ENCODE measurements around the gene CD244. TPM values are rescaled to one million over a fixed set of nuclear protein-coding genes. Genes with fewer than 3 reads are reported as not detected.

Gene CD244
- total and polyA plus RNA-seq, 2 experiments from 2014 or later = 0.47 to 1.2 TPM

GRCh38 chr1:160807738-160808137 is 54.9 kb downstream of the CD244 start:
- no peaks in the 10 kb centered on the region for H3K79me2 ChIP-seq
- no peak overlapping the region for H2AFZ ChIP-seq
- no peak overlapping the region for H3K27ac ChIP-seq
- H3K4me1 ChIP-seq (ENCODE audit: insufficient read depth) = no peaks in the 10 kb centered on the region
- H4K20me1 ChIP-seq (ENCODE audit: insufficient read depth, poor library complexity, severe bottlenecking) = no peaks in the 10 kb centered on the region
- no peak for TF ChIP-seq EZH2 (IDR thresholded peaks at IDR 0.05; ENCODE audit: borderline replicate concordance)
- DNase-seq (ENCODE audit: low spot score) = no peak
- no peaks in the 10 kb centered on the region for H3K9me2 ChIP-seq (replicated peaks; ENCODE audit: insufficient read depth)
- H3K36me3 ChIP-seq (replicated peaks; ENCODE audit: insufficient read depth, low read depth) = no peaks in the 10 kb centered on the region
- no peak overlapping the region for H3K4me2 ChIP-seq
- 97% methylated on average over 2 of the region's 2 CpGs for WGBS (ENCODE audit: low lambda C conversion rate, missing lambda C conversion rate)
- no peaks in the 10 kb centered on the region for H3K9me3 ChIP-seq (ENCODE audit: low read depth)
- H3K4me3 ChIP-seq = no peak overlapping the region
- no peaks in the 10 kb centered on the region for H3K27me3 ChIP-seq

- Histone ChIP-seq H4K20me1 (ENCODE audit: insufficient read depth, poor library complexity, severe bottlenecking) (no peaks in the 10 kb centered on the region), H3K27me3 (no peaks in the 10 kb centered on the region), H3K27ac (no peak overlapping the region), H3K9me2 (replicated peaks; ENCODE audit: insufficient read depth) (no peaks in the 10 kb centered on the region), H3K36me3 (replicated peaks; ENCODE audit: insufficient read depth, low read depth) (no peaks in the 10 kb centered on the region), H3K4me1 (ENCODE audit: insufficient read depth) (no peaks in the 10 kb centered on the region), H3K79me2 (no peaks in the 10 kb centered on the region), H3K9me3 (ENCODE audit: low read depth) (no peaks in the 10 kb centered on the region), H2AFZ (no peak overlapping the region), H3K4me3 (no peak overlapping the region), H3K4me2 (no peak overlapping the region)
- WGBS (ENCODE audit: low lambda C conversion rate, missing lambda C conversion rate) = 77% methylated on average over 3 of the region's 3 CpGs
- DNase-seq (ENCODE audit: low spot score) = no peak
- no peak for TF ChIP-seq EZH2 (IDR thresholded peaks at IDR 0.05; ENCODE audit: borderline replicate concordance)
- TF ChIP-seq CTCF (IDR thresholded peaks at IDR 0.05; ENCODE audit: poor library complexity) = no peak
- TF ChIP-seq EZH2phosphoT487 (IDR thresholded peaks at IDR 0.05; ENCODE audit: low read depth, severe bottlenecking, unreplicated experiment) = no peak
These were observed 55.4 kb downstream of the CD244 start for GRCh38 chr1:160807247-160807646.

- H3K9me3 ChIP-seq (ENCODE audit: low read depth) = no peaks in the 10 kb centered on the region
- TF ChIP-seq EZH2 (IDR thresholded peaks at IDR 0.05; ENCODE audit: borderline replicate concordance) = no peak
- TF ChIP-seq CTCF (IDR thresholded peaks at IDR 0.05; ENCODE audit: poor library complexity) = no peak
- TF ChIP-seq EZH2phosphoT487 (IDR thresholded peaks at IDR 0.05; ENCODE audit: low read depth, severe bottlenecking, unreplicated experiment) = no peak
- H3K79me2 ChIP-seq = no peaks in the 10 kb centered on the region
- no peak overlapping the region for H3K27ac ChIP-seq
- no peak overlapping the region for H3K4me3 ChIP-seq
- no peak overlapping the region for H2AFZ ChIP-seq
- DNase-seq (ENCODE audit: low spot score) = no peak
- H3K9me2 ChIP-seq (replicated peaks; ENCODE audit: insufficient read depth) = no peaks in the 10 kb centered on the region
- H3K36me3 ChIP-seq (replicated peaks; ENCODE audit: insufficient read depth, low read depth) = no peaks in the 10 kb centered on the region
- no peaks in the 10 kb centered on the region for H3K27me3 ChIP-seq
- no peak overlapping the region for H3K4me2 ChIP-seq
- no peaks in the 10 kb centered on the region for H3K4me1 ChIP-seq (ENCODE audit: insufficient read depth)
- no peaks in the 10 kb centered on the region for H4K20me1 ChIP-seq (ENCODE audit: insufficient read depth, poor library complexity, severe bottlenecking)
These were observed 55.9 kb downstream of the CD244 start for GRCh38 chr1:160806784-160807183.

- Histone ChIP-seq H3K36me3 (replicated peaks; ENCODE audit: insufficient read depth, low read depth) (no peaks in the 10 kb centered on the region), H3K4me1 (ENCODE audit: insufficient read depth) (no peaks in the 10 kb centered on the region), H4K20me1 (ENCODE audit: insufficient read depth, poor library complexity, severe bottlenecking) (no peaks in the 10 kb centered on the region), H3K4me2 (no peak overlapping the region), H3K79me2 (no peaks in the 10 kb centered on the region), H3K9me3 (ENCODE audit: low read depth) (no peaks in the 10 kb centered on the region), H3K4me3 (no peak overlapping the region), H2AFZ (no peak overlapping the region), H3K9me2 (replicated peaks; ENCODE audit: insufficient read depth) (no peaks in the 10 kb centered on the region), H3K27me3 (no peaks in the 10 kb centered on the region), H3K27ac (no peak overlapping the region)
- 69% methylated on average over 1 of the region's 1 CpG for WGBS (ENCODE audit: low lambda C conversion rate, missing lambda C conversion rate)
- no peak for DNase-seq (ENCODE audit: low spot score)
- no peak for TF ChIP-seq EZH2 (IDR thresholded peaks at IDR 0.05; ENCODE audit: borderline replicate concordance)
- no peak for TF ChIP-seq EZH2phosphoT487 (IDR thresholded peaks at IDR 0.05; ENCODE audit: low read depth, severe bottlenecking, unreplicated experiment)
- TF ChIP-seq CTCF (IDR thresholded peaks at IDR 0.05; ENCODE audit: poor library complexity) = no peak
These were observed 56.5 kb downstream of the CD244 start for GRCh38 chr1:160806109-160806665.

All from hepatocyte (in vitro differentiated cells).